PC-9 (cell line): ENCODE results near the gene AQP1. TPM values are rescaled to one million over a fixed set of nuclear protein-coding genes. Genes with fewer than 3 reads are reported as not detected.

ENCODE experiments used
- BruUV-seq: library from RNA; stranded (reverse); fragments of 400-500 nt; replicated peaks from 2 replicates; lab custom pipeline; 2021; lab: Mats Ljungman, UMichigan
- CTCF ChIA-PET: fragments of 300-600 bp; sonication (Branson Sonifier 250); formaldehyde crosslinking; loops from one replicate; lab custom pipeline; 2022; ENCODE audit warnings: antibody characterized with exemption; lab: Charles Lee
- POLR2A ChIA-PET: fragments of 300-600 bp; sonication (Branson Sonifier 250); formaldehyde crosslinking; loops from one replicate; lab custom pipeline; 2022; ENCODE audit warnings: antibody characterized with exemption; ENCODE audit not compliant: unreplicated experiment; lab: Charles Lee
- DNase-seq, 2 experiments: peaks; one replicate each; pipeline versions ENCODE4 v3.0.0 to v3.0.0-alpha.2; 2015 to 2022; ENCODE audit warnings: mixed read lengths in 1 of 2
- H2AFZ ChIP-seq: fragments of 200-600 bp; sonication (generic); 2 replicates; pipeline ENCODE4 v1.8.1; 2017; ENCODE audit warnings: antibody characterized with exemption
- H3F3A ChIP-seq: fragments of 200-600 bp; sonication (generic); 2 replicates; pipeline ENCODE4 v1.8.1; 2017; ENCODE audit warnings: antibody characterized with exemption, mild to moderate bottlenecking, low read depth; ENCODE audit not compliant: insufficient read depth
- H3K27ac ChIP-seq: fragments of 200-600 bp; sonication (generic); 2 replicates; pipeline ENCODE4 v1.6.1; 2016; ENCODE audit warnings: mixed run types
- H3K27me3 ChIP-seq: fragments of 200-600 bp; sonication (generic); 2 replicates; pipeline ENCODE4 v1.6.1; 2016; ENCODE audit warnings: low read depth, mixed run types; ENCODE audit not compliant: insufficient read depth
- H3K36me3 ChIP-seq: fragments of 200-600 bp; sonication (generic); 2 replicates; pipeline ENCODE4 v1.6.1; 2016; ENCODE audit warnings: low read depth, mixed run types
- H3K4me1 ChIP-seq: fragments of 200-600 bp; sonication (generic); replicated peaks from 2 replicates; pipeline ENCODE4 v1.6.1; 2016; ENCODE audit warnings: mixed run types; ENCODE audit not compliant: insufficient read depth
- H3K4me2 ChIP-seq: fragments of 200-600 bp; sonication (generic); 2 replicates; pipeline ENCODE4 v1.6.1; 2017; ENCODE audit warnings: mixed run types
- H3K4me3 ChIP-seq: fragments of 200-600 bp; sonication (generic); 2 replicates; pipeline ENCODE4 v1.6.1; 2016; ENCODE audit warnings: mixed run types
- H3K79me2 ChIP-seq: fragments of 200-600 bp; sonication (generic); 2 replicates; pipeline ENCODE4 v1.6.1; 2017; ENCODE audit warnings: low read depth, mixed run types
- H3K9me2 ChIP-seq: fragments of 200-600 bp; sonication (generic); 2 replicates; pipeline ENCODE4 v1.8.1; 2017; ENCODE audit warnings: mild to moderate bottlenecking; ENCODE audit not compliant: insufficient read depth
- H3K9me3 ChIP-seq: fragments of 200-600 bp; sonication (generic); 2 replicates; pipeline ENCODE4 v1.8.1; 2016; ENCODE audit warnings: low read depth; ENCODE audit not compliant: insufficient read depth
- H4K20me1 ChIP-seq: fragments of 200-600 bp; sonication (generic); 2 replicates; pipeline ENCODE4 v1.8.1; 2017; ENCODE audit not compliant: insufficient read depth
- CTCF ChIP-seq: fragments of 200-600 bp; sonication (generic); conservative IDR thresholded peaks from 2 replicates; pipeline ENCODE4 v1.6.1; 2017; ENCODE audit warnings: mixed run types, antibody characterized with exemption, mild to moderate bottlenecking, moderate library complexity
- EZH2 ChIP-seq: fragments of 200-600 bp; sonication (generic); IDR thresholded peaks from 2 replicates; pipeline ENCODE4 v1.8.0; 2017; ENCODE audit warnings: antibody characterized with exemption, low read depth
- intact Hi-C: fragments of 100-400 bp; cut with micrococcal nuclease; formaldehyde crosslinking; loops from one replicate; pipeline ENCODE4 v1.10.0; 2022; ENCODE audit not compliant: unreplicated experiment
- total RNA-seq: library from RNA; stranded (reverse); gene quantifications from 2 replicates; pipeline ENCODE4 v1.2.3, GENCODE V29; 2021

The AQP1 gene
- total RNA-seq, 1 experiment from 2014 or later: 4.0 TPM

GRCh38 chr7:30934732-30935568 lies 23.3 kb downstream of the AQP1 start:
- Histone ChIP-seq H3K27me3 (no peaks in the 10 kb centered on the region), H3F3A (peaks cover 3% of the 10 kb centered on the region; the same call in 1 of the 2 replicates), H3K4me3 (no peak overlapping the region), H3K36me3 (no peaks in the 10 kb centered on the region), H3K4me1 (peaks cover 26% of the 10 kb centered on the region), H3K27ac (no peak overlapping the region), H2AFZ (no peak overlapping the region), H3K79me2 (no peaks in the 10 kb centered on the region), H4K20me1 (no peaks in the 10 kb centered on the region), H3K4me2 (no peak overlapping the region), H3K9me2 (no peaks in the 10 kb centered on the region), H3K9me3 (no peaks in the 10 kb centered on the region)
- CTCF ChIA-PET: interaction anchor here (0.6 kb wide), 1 partner anchor 120 kb away, joined by 10 read pairs; no protein-coding TSS in a partner anchor
- no peak for DNase-seq
- POLR2A ChIA-PET: no interaction called here
- intact Hi-C loops: loop anchor here (5.0 kb wide), 1 partner anchor 88 kb away; no protein-coding TSS in a partner anchor
- TF ChIP-seq CTCF (no peak), EZH2 (no peak)
- no TSS peak for BruUV-seq

GRCh38 chr7:30935569-30935877 lies 23.9 kb downstream of the AQP1 start:
- intact Hi-C loops: loop anchor here (5.0 kb wide), 1 partner anchor 88 kb away; no protein-coding TSS in a partner anchor
- Histone ChIP-seq H3K27me3 (no peaks in the 10 kb centered on the region), H3K4me3 (no peak overlapping the region), H3K9me3 (no peaks in the 10 kb centered on the region), H3F3A (peaks cover 3% of the 10 kb centered on the region; the same call in 1 of the 2 replicates), H2AFZ (no peak overlapping the region), H3K79me2 (no peaks in the 10 kb centered on the region), H3K27ac (no peak overlapping the region), H3K4me2 (no peak overlapping the region), H4K20me1 (no peaks in the 10 kb centered on the region), H3K9me2 (no peaks in the 10 kb centered on the region), H3K4me1 (peaks cover 26% of the 10 kb centered on the region), H3K36me3 (no peaks in the 10 kb centered on the region)
- BruUV-seq: no TSS peak
- POLR2A ChIA-PET: no interaction called here
- no peak for TF ChIP-seq EZH2
- DNase-seq: no peak
- CTCF ChIA-PET: interaction anchor here (0.6 kb wide), 1 partner anchor 121 kb away, joined by 10 read pairs; no protein-coding TSS in a partner anchor

GRCh38 chr7:30936650-30937245 lies 25.1 kb downstream of the AQP1 start:
- no peaks in the 10 kb centered on the region for H4K20me1 ChIP-seq
- no peaks in the 10 kb centered on the region for H3K9me2 ChIP-seq
- no peak overlapping the region for H3K4me2 ChIP-seq
- peaks cover 26% of the 10 kb centered on the region for H3K4me1 ChIP-seq
- H3K27ac ChIP-seq: no peak overlapping the region
- no peak overlapping the region for H3K4me3 ChIP-seq
- H3K79me2 ChIP-seq: no peaks in the 10 kb centered on the region
- POLR2A ChIA-PET: no interaction called here
- intact Hi-C loops: loop anchor here (5.0 kb wide), 1 partner anchor 89 kb away; no protein-coding TSS in a partner anchor
- no peak for DNase-seq
- no TSS peak for BruUV-seq
- CTCF ChIA-PET: no interaction called here
- no peaks in the 10 kb centered on the region for H3K9me3 ChIP-seq
- peaks cover 8% of the 10 kb centered on the region; the same call in 1 of the 2 replicates for H3K27me3 ChIP-seq
- no peak for TF ChIP-seq CTCF
- no peak for TF ChIP-seq EZH2
- H2AFZ ChIP-seq: no peak overlapping the region
- H3F3A ChIP-seq: peaks cover 3% of the 10 kb centered on the region; the same call in 1 of the 2 replicates
- H3K36me3 ChIP-seq: no peaks in the 10 kb centered on the region
